ENCODE results near the gene TBL3. TPM values are rescaled to one million over a fixed set of nuclear protein-coding genes. Genes with fewer than 3 reads are reported as not detected.
A peak's percentile ranks its signal among the peaks of the same experiment; 100 is the strongest.

The TBL3 gene
- total and polyA plus RNA-seq, 9 donors: 23.9 to 32.9 (median 30.5) TPM

DNA sequence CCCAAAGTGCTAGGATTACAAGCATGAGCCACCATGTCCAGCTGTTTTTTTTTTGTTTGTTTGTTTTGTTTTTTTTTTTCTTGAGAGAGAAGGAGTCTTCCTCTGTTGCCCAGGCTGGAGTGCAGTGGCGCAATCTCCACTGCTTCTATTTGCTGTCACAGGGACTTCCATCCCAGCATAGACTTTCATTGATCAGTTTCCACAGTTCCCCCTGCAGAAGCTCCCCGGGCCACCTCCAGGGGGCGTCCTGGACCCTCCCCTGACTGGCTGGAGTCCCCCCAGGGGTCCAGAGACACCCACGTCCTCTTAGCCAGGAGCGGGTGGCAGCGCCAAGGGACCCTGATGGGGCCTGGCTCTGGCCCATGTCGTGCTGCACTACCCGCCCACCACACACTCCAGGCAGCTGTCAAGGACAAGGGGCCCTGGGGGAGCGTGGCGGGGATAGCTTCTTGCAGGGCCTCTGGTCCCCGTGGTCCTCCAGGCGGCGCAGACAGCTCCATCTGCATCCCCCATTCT is 44.6 kb downstream of the TBL3 start:
- DNase-seq: no peak
- Histone ChIP-seq H3K4me3 (ENCODE audit: low read length) (no peak overlapping the region), H3K27me3 (ENCODE audit: control insufficient read depth, insufficient read depth, low read length) (peaks cover 25% of the 10 kb centered on the region), H3K4me1 (ENCODE audit: control insufficient read depth, insufficient read depth, low read length) (peaks cover 28% of the 10 kb centered on the region), H3K36me3 (ENCODE audit: control insufficient read depth, insufficient read depth, low read length) (no peaks in the 10 kb centered on the region), H3K9me3 (replicated peaks; ENCODE audit: control insufficient read depth, low read depth, low read length) (no peaks in the 10 kb centered on the region), H3K27ac (ENCODE audit: low read length) (no peak overlapping the region)
- WGBS (ENCODE audit: insufficient coverage): 22% methylated on average over 12 of the region's 13 CpGs

DNA sequence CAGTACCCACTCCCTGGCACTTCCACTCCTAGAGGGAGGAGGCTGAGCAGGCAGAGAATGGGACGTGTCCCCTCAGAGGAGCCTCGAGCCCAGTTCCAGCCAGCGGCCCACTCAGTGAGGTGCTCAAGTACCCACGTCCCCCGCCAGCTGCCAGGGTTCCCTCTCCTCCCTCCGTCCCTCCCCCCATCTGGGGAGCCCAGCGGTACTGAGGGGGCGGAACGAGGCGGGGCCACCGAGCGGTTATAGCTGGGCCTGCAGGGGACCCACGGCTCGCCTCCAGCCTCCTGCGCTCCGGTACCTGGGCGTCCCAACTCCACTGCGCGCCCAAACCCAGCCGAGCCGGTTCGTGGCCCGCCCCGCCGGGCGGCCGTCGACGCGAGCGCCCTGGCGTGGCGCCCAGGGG is 47.7 kb downstream of the TBL3 start, which contains the start of gene NPW:
Gene NPW, plus strand, starts transcription at position 268 of the 403 bp plus-strand sequence.
- DNase-seq: no peak
- WGBS (ENCODE audit: insufficient coverage): 1% methylated on average over 32 of the region's 33 CpGs
- peaks cover 29% of the 10 kb centered on the region for H3K27me3 ChIP-seq (ENCODE audit: control insufficient read depth, insufficient read depth, low read length)
- peak within 1 kb of the TSS; percentile 21 for H3K4me3 ChIP-seq (ENCODE audit: low read length)
- H3K4me1 ChIP-seq (ENCODE audit: control insufficient read depth, insufficient read depth, low read length): peaks cover 46% of the 10 kb centered on the region
- no peak within 1 kb of the TSS for H3K27ac ChIP-seq (ENCODE audit: low read length)
- no peaks in the 10 kb centered on the region for H3K36me3 ChIP-seq (ENCODE audit: control insufficient read depth, insufficient read depth, low read length)
- no peaks in the 10 kb centered on the region for H3K9me3 ChIP-seq (replicated peaks; ENCODE audit: control insufficient read depth, low read depth, low read length)

DNA sequence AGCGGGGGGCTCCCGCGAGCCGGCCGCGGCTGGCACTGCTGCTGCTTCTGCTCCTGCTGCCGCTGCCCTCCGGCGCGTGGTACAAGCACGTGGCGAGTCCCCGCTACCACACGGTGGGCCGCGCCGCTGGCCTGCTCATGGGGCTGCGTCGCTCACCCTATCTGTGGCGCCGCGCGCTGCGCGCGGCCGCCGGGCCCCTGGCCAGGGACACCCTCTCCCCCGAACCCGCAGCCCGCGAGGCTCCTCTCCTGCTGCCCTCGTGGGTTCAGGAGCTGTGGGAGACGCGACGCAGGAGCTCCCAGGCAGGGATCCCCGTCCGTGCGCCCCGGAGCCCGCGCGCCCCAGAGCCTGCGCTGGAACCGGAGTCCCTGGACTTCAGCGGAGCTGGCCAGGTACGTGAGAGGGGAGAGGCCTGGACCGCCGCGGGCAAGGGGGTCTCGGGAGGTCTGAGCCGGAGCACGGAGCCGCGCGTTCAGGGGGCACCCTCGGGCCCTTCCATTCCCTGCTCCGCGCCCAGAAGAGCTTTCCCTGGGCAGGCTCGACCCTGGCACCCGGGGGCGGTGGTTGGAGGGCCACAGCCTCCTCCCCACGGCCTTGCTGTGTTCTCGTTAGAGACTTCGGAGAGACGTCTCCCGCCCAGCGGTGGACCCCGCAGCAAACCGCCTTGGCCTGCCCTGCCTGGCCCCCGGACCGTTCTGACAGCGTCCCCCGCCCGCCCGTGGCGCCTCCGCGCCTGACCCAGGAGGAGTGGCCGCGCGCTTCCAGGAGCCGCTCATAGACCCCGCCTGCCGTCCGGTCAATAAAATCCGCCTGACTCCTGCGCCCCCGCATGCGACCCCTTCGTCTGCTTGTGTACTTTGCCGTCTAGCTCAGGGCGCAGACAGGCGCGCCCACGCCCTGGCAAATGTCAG is 48.3 kb downstream of the TBL3 start:
- H3K27ac ChIP-seq (ENCODE audit: low read length): no peak overlapping the region
- H3K36me3 ChIP-seq (ENCODE audit: control insufficient read depth, insufficient read depth, low read length): no peaks in the 10 kb centered on the region
- H3K27me3 ChIP-seq (ENCODE audit: control insufficient read depth, insufficient read depth, low read length): peaks cover 29% of the 10 kb centered on the region
- DNase-seq: no peak
- no peaks in the 10 kb centered on the region for H3K9me3 ChIP-seq (replicated peaks; ENCODE audit: control insufficient read depth, low read depth, low read length)
- H3K4me3 ChIP-seq (ENCODE audit: low read length): peak overlapping the region; percentile 21
- under 1% methylated on average over 92 of the region's 96 CpGs for WGBS (ENCODE audit: insufficient coverage)
- peaks cover 46% of the 10 kb centered on the region for H3K4me1 ChIP-seq (ENCODE audit: control insufficient read depth, insufficient read depth, low read length)

DNA sequence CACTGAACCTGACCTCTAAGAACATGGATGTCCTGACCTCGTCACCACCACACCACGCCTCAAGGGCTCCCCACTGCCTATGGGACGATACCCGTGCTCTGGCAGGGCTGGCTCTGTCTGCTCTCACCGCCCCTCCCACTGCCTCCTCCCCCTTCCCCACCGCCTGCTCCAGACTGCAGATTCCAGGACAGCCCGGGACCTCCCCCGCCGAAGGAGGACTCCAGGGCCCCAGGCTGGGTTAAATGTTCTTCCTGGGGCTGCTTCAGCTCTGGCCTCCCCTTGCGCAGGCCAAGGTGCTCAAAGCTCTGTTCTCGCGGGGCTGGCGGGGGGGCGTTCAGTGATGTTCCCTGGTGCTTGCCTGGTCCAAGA is 50.9 kb downstream of the TBL3 start:
- DNase-seq: peak; percentile 50
- no peaks in the 10 kb centered on the region for H3K36me3 ChIP-seq (ENCODE audit: control insufficient read depth, insufficient read depth, low read length)
- WGBS (ENCODE audit: insufficient coverage): 0% methylated on average over 10 of the region's 14 CpGs
- H3K4me1 ChIP-seq (ENCODE audit: control insufficient read depth, insufficient read depth, low read length): peaks cover 52% of the 10 kb centered on the region
- no peaks in the 10 kb centered on the region for H3K9me3 ChIP-seq (replicated peaks; ENCODE audit: control insufficient read depth, low read depth, low read length)
- no peak overlapping the region for H3K27ac ChIP-seq (ENCODE audit: low read length)
- H3K4me3 ChIP-seq (ENCODE audit: low read length): peak overlapping the region; percentile 39
- peaks cover 36% of the 10 kb centered on the region for H3K27me3 ChIP-seq (ENCODE audit: control insufficient read depth, insufficient read depth, low read length)

DNA sequence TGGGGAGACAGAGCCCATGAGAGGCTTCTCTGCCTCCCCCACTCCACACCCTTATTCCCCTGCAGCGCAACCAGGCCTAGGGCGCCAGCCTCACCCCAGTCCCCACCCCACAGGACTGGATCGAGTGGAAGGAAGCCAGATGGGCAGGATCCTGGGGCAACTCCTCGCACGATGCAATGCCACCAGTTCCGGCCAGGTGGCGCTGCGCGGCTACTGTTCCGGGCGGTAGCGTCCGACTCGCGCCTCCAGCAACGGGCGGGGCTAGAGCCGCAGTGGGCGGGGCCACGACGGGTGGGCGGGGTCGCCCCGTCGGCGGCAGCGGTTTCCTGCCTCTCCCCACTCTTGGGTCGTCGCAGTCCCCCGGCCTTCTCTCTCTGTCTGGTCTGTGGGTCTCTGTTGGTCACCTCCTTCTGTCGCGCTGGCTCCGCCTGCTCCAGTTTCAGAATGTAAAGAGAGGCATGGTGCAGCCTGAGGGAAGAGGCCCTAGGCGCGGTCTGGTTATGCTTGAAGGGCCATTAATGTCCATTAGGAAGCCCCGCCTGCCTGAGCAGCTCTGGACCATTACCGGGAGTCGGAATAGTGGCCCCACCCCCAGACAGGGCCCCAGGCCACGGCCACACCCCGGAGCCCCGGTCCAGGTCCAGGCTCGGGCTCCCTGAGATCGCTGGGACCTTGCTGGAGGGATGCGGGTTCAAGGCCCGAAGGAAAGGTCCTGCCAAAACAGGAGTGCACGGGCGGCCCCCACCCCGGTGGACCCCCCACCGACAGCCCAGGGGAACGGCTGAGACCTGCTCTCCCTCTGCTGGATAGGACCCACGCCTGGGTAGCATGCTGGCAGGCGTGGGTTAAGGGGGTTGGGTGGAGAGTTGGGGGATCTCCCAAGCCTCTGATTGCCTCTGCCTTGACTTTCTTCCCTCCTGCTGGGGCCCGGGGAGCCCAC is 51.5 kb downstream of the TBL3 start:
- DNase-seq: peak; percentile 93
- H3K27ac ChIP-seq (ENCODE audit: low read length): peak overlapping the region; percentile 83
- 6% methylated on average over 45 of the region's 53 CpGs for WGBS (ENCODE audit: insufficient coverage)

DNA sequence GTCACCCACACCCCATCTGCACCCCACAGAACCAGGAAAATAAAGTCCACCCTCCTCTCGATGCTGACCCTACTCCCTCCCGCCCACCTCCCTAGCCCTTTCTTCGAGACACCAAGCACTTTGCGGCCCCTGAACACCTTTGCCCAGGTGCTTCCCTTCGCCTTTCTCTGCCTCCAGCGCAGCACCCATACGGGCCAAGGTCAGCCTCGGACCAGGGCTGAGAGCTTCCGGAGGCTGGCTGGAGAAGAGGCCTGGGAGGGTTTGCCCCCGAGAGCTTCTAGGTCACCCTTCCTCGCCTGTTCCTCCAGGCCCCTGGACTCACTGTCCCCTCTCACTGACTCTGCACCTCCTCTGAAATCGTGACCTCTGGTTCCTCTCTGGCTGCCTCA is 52.2 kb downstream of the TBL3 start:
- 79% methylated on average over 12 of the region's 12 CpGs for WGBS (ENCODE audit: insufficient coverage)
- no peak overlapping the region for H3K4me3 ChIP-seq (ENCODE audit: low read length)
- peaks cover 64% of the 10 kb centered on the region for H3K4me1 ChIP-seq (ENCODE audit: control insufficient read depth, insufficient read depth, low read length)

More for the DNA sequence above, 51.5 kb downstream of the TBL3 start:
- Histone ChIP-seq H3K4me1 (ENCODE audit: control insufficient read depth, insufficient read depth, low read length) (peaks cover 59% of the 10 kb centered on the region), H3K4me3 (ENCODE audit: low read length) (peak overlapping the region; percentile 39), H3K27me3 (ENCODE audit: control insufficient read depth, insufficient read depth, low read length) (peaks cover 33% of the 10 kb centered on the region), H3K9me3 (replicated peaks; ENCODE audit: control insufficient read depth, low read depth, low read length) (no peaks in the 10 kb centered on the region), H3K36me3 (ENCODE audit: control insufficient read depth, insufficient read depth, low read length) (no peaks in the 10 kb centered on the region)

DNA sequence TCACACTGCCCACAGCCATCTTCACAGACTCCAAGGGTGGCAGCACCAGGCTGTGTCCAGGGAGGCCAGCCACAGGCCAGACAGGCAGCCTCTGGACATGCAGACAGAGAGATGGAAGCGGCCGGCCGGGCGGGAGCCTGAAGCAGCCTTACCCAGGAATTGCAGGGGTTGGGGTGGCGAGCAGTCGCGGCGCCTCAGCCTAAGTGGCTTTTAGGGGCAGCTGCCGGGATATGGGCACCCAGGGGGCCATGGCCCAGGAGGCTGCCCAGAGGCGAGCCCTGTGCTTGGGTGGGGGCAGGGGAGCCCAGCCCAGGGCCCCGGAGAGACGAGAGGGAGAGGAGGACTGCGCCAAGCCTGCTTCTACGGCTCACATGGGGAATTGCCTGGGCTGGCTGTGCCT is 53.4 kb downstream of the TBL3 start:
- peaks cover 19% of the 10 kb centered on the region for H3K27me3 ChIP-seq (ENCODE audit: control insufficient read depth, insufficient read depth, low read length)
- peaks cover 62% of the 10 kb centered on the region for H3K4me1 ChIP-seq (ENCODE audit: control insufficient read depth, insufficient read depth, low read length)
- peaks cover 7% of the 10 kb centered on the region for H3K36me3 ChIP-seq (ENCODE audit: control insufficient read depth, insufficient read depth, low read length)
- H3K9me3 ChIP-seq (replicated peaks; ENCODE audit: control insufficient read depth, low read depth, low read length): no peaks in the 10 kb centered on the region
- DNase-seq: no peak
- no peak overlapping the region for H3K27ac ChIP-seq (ENCODE audit: low read length)
- no peak overlapping the region for H3K4me3 ChIP-seq (ENCODE audit: low read length)
- WGBS (ENCODE audit: insufficient coverage): 88% methylated on average over 14 of the region's 14 CpGs

More for the DNA sequence above, 52.2 kb downstream of the TBL3 start:
- Histone ChIP-seq H3K27ac (ENCODE audit: low read length) (peak overlapping the region; percentile 83), H3K27me3 (ENCODE audit: control insufficient read depth, insufficient read depth, low read length) (peaks cover 30% of the 10 kb centered on the region), H3K9me3 (replicated peaks; ENCODE audit: control insufficient read depth, low read depth, low read length) (no peaks in the 10 kb centered on the region), H3K36me3 (ENCODE audit: control insufficient read depth, insufficient read depth, low read length) (no peaks in the 10 kb centered on the region)
- DNase-seq: no peak

DNA sequence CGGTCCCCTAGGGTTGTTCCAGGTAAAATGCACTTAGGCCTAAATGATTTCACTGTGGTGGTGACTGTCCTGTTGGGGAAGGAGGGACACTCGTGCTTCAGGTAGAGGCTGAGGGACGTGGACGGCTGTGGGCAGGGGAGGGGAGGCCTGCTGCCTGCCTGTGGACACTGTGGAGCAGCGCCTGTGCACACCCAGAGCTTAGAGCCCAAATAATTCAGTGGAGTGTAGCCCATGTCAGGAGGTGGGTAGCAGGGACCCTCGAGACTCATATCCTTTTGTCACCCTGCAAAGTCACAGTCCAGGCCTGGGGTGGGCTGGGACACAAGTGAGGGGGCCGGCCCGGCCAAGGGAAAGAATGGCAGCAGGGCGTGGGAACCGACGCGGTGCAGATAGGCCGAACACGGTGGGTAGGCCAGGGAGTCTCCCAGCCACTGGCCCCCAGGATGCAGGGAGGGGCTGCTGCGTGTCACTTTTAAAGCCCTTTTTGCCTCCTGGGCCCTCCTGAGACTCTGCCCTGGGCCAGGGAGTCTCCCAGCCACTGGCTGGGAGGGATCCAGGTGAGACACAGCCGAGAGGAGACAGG is 54.1 kb downstream of the TBL3 start:
- Histone ChIP-seq H3K4me1 (ENCODE audit: control insufficient read depth, insufficient read depth, low read length) (peaks cover 55% of the 10 kb centered on the region), H3K4me3 (ENCODE audit: low read length) (no peak overlapping the region), H3K36me3 (ENCODE audit: control insufficient read depth, insufficient read depth, low read length) (peaks cover 8% of the 10 kb centered on the region), H3K27me3 (ENCODE audit: control insufficient read depth, insufficient read depth, low read length) (peaks cover 12% of the 10 kb centered on the region), H3K27ac (ENCODE audit: low read length) (no peak overlapping the region), H3K9me3 (replicated peaks; ENCODE audit: control insufficient read depth, low read depth, low read length) (no peaks in the 10 kb centered on the region)
- WGBS (ENCODE audit: insufficient coverage): 85% methylated on average over 15 of the region's 16 CpGs
- DNase-seq: no peak

DNA sequence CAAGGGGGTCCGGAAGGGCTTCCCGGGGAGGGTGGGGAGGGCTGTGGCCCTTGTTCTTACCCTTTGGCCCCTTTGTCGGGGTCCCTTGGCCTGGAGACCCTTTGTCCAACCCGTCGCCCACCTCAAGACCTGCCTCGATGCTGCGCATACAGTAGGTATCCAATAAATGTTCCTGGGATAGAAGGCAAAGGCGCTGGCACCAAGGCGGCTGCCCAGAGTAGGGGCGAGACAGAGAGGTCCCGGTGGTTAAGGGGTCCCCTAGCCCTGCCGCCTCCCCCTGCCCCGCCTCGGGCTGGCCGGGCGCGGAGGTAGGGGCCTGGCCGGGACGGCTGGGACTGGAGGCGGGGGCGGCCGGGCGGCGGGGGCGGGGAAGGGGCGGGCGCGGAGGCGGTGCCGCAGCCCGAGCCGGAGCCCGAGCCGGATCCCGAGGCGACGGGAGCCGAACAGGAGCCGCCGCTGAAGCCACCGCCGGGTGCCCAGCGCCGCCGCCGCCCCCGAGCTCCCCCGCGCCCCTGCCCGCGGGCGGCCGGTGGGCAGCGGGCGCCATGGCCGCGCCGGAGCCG is 54.7 kb downstream of the TBL3 start, which contains the start of gene NHERF2:
Gene NHERF2, plus strand, starts transcription at position 442 of the 563 bp plus-strand sequence. Its CDS starts 104 bp downstream, at position 546.
- Histone ChIP-seq H3K9me3 (replicated peaks; ENCODE audit: control insufficient read depth, low read depth, low read length) (no peaks in the 10 kb centered on the region), H3K4me3 (ENCODE audit: low read length) (peak within 1 kb of the TSS; percentile 50), H3K36me3 (ENCODE audit: control insufficient read depth, insufficient read depth, low read length) (peaks cover 8% of the 10 kb centered on the region), H3K27me3 (ENCODE audit: control insufficient read depth, insufficient read depth, low read length) (peaks cover 10% of the 10 kb centered on the region), H3K27ac (ENCODE audit: low read length) (no peak within 1 kb of the TSS), H3K4me1 (ENCODE audit: control insufficient read depth, insufficient read depth, low read length) (peaks cover 58% of the 10 kb centered on the region)
- peak; percentile 57 for DNase-seq
- 2% methylated on average over 45 of the region's 59 CpGs for WGBS (ENCODE audit: insufficient coverage)

Measured in muscle of leg (tissue), 11 donors.